Tibial nerve (tissue), 3 donors: ENCODE data around the gene YIPF5.

Experiments used
- CTCF ChIP-seq, 5 experiments: fragments of 200-600 bp in 3 of 5; fragments of 450-650 bp in 2 of 5; sonication (generic) in 3 of 5; IDR thresholded peaks; one replicate each; pipeline ENCODE4 v1.5.1; 2016 to 2019; ENCODE audit warnings: antibody characterized with exemption in 5 of 5, mild to moderate bottlenecking in 3 of 5, moderate library complexity in 2 of 5
- POLR2A ChIP-seq, 2 donors: fragments of 450-650 bp; IDR thresholded peaks; one replicate each; pipeline ENCODE4 v1.6.1; 2017; ENCODE audit warnings: antibody characterized with exemption in 2 of 2, mild to moderate bottlenecking in 2 of 2, moderate library complexity in 2 of 2

GRCh38 chr5:144189800-144190429 is 19.5 kb upstream of the YIPF5 start:
- TF ChIP-seq CTCF (IDR thresholded peaks at IDR 0.05) (no peak), POLR2A (IDR thresholded peaks at IDR 0.05) (no peak)
